HG03025 (cell line): ENCODE measurements around the gene SEPTIN6.
"Not testable (repeated sequence)": the region's sequence is repeated elsewhere in the genome, so short reads cannot be mapped to it uniquely, and the experiment has no call there.

Source experiments
- ATAC-seq: cut with Tn5 transposase; IDR thresholded peaks from one replicate; pipeline ENCODE4 v1.9.1; 2021; ENCODE audit warnings: mild to moderate bottlenecking, moderate library complexity; ENCODE audit not compliant: unreplicated experiment, low FRiP score

The SEPTIN6 gene

GRCh38 chrX:119692191-119693039 lies 553 bp downstream of the SEPTIN6 start:
- ATAC-seq: peak; percentile 30

- ATAC-seq: no peak
These were observed 1.8 kb downstream of the SEPTIN6 start for GRCh38 chrX:119690921-119691716.

GRCh38 chrX:119688911-119689321 lies 4.1 kb downstream of the SEPTIN6 start:
- ATAC-seq: no peak

- no peak for ATAC-seq
These were observed 5.1 kb downstream of the SEPTIN6 start for GRCh38 chrX:119687661-119688413.

- ATAC-seq: no peak
These were observed 6.8 kb downstream of the SEPTIN6 start for GRCh38 chrX:119686087-119686691.

GRCh38 chrX:119685225-119686066 lies 7.5 kb downstream of the SEPTIN6 start:
- peak; percentile 46 for ATAC-seq

GRCh38 chrX:119684916-119685224 lies 8.1 kb downstream of the SEPTIN6 start:
- ATAC-seq: no peak

GRCh38 chrX:119684312-119684711 lies 8.7 kb downstream of the SEPTIN6 start:
- ATAC-seq: not testable (repeated sequence)

GRCh38 chrX:119682019-119682989 lies 10.7 kb downstream of the SEPTIN6 start:
- ATAC-seq: no peak

- no peak for ATAC-seq
These were observed 15.3 kb downstream of the SEPTIN6 start for GRCh38 chrX:119677654-119677981.

- ATAC-seq: no peak
These were observed 15.9 kb downstream of the SEPTIN6 start for GRCh38 chrX:119676949-119677653.

- ATAC-seq: no peak
These were observed 19.6 kb downstream of the SEPTIN6 start for GRCh38 chrX:119673336-119673735.

- no peak for ATAC-seq
These were observed 20.5 kb downstream of the SEPTIN6 start for GRCh38 chrX:119672426-119672825.

GRCh38 chrX:119669424-119670037 lies 23.4 kb downstream of the SEPTIN6 start:
- ATAC-seq: no peak

GRCh38 chrX:119667111-119667878 lies 25.7 kb downstream of the SEPTIN6 start:
- ATAC-seq: no peak

GRCh38 chrX:119664877-119665276 lies 28.1 kb downstream of the SEPTIN6 start:
- not testable (repeated sequence) for ATAC-seq

- no peak for ATAC-seq
These were observed 31.5 kb downstream of the SEPTIN6 start for GRCh38 chrX:119661486-119661885.
